ENCODE measurements around the gene IQSEC2.

Gene IQSEC2

DNA sequence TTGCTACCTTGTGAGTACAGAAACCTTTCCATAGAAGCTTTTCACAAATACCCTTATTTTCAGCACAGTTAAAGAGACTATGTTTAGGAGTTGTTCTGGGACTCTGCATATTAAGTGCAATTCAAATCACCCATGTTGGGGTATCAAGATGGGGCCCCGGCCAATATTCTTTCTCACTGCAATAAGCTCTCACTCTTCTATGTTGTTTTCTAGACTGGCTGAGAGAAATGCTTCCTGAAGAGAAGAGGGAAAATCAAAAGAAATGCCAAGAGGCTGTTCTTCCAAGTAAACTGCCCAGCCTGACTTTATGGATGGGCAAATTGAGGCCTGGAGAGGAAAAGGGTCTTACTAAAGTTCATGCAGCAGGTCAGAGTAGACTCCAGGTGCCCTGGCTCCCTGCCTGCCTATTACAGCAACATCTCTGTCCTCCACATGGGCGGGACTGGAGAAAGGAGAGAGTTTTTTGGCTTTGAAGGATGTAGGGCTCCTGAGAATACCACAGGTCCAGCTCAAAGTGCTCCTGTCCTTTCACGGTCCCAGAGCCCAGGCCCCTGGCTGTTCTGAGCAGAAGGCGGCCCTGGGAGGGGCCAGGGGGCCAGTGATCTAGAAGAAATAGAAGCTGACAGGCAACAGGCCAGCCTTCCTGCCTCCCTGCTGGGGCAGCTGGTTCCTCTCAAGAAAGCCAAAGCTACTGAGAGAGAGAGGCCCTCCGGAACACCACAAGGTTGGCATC lies 745 bp upstream of the IQSEC2 start:
- TF ChIP-seq FOXP2 (optimal IDR thresholded peaks at IDR 0.05; ENCODE audit: control extremely low read depth, extremely low read length, insufficient read depth): no peak
- no peak for TF ChIP-seq EZH2 (IDR thresholded peaks at IDR 0.05)
- no peak for TF ChIP-seq POLR2AphosphoS5 (IDR thresholded peaks at IDR 0.05; ENCODE audit: borderline replicate concordance, low read depth, low read length)
- no peaks in the 10 kb centered on the region for H3K36me3 ChIP-seq (ENCODE audit: insufficient read depth, low read length)
- DNase-seq (ENCODE audit: low read depth, low spot score): no peak
- H3K9ac ChIP-seq (ENCODE audit: insufficient read length): no peak overlapping the region
- no peaks in the 10 kb centered on the region for H3K9me3 ChIP-seq (ENCODE audit: low read depth, low read length)
- peak overlapping the region; percentile 71 for H3K4me3 ChIP-seq
- H3K27ac ChIP-seq: no peak overlapping the region; the same call in 1 of the 2 replicates

GRCh38 chrX:53280331-53281320 lies 758 bp downstream of the IQSEC2 start:
- Histone ChIP-seq H3K36me3 (ENCODE audit: insufficient read depth, low read length) (no peaks in the 10 kb centered on the region), H3K9me3 (ENCODE audit: low read depth, low read length) (no peaks in the 10 kb centered on the region), H3K9ac (ENCODE audit: insufficient read length) (peak overlapping the region; percentile 22), H3K4me3 (peak overlapping the region; percentile 71), H3K27ac (peak overlapping the region; percentile 56; the same call in 1 of the 2 replicates)
- TF ChIP-seq POLR2AphosphoS5 (IDR thresholded peaks at IDR 0.05; ENCODE audit: borderline replicate concordance, low read depth, low read length): no peak
- no peak for DNase-seq (ENCODE audit: low read depth, low spot score)

GRCh38 chrX:53279296-53280237 lies 1.8 kb downstream of the IQSEC2 start:
- no peaks in the 10 kb centered on the region for H3K36me3 ChIP-seq (ENCODE audit: insufficient read depth, low read length)
- no peaks in the 10 kb centered on the region for H3K9me3 ChIP-seq (ENCODE audit: low read depth, low read length)
- peak overlapping the region; percentile 57 for H3K4me3 ChIP-seq
- no peak overlapping the region for H3K9ac ChIP-seq (ENCODE audit: insufficient read length)
- no peak overlapping the region for H3K27ac ChIP-seq
- TF ChIP-seq POLR2AphosphoS5 (IDR thresholded peaks at IDR 0.05; ENCODE audit: borderline replicate concordance, low read depth, low read length) (no peak), FOXP2 (optimal IDR thresholded peaks at IDR 0.05; ENCODE audit: control extremely low read depth, extremely low read length, insufficient read depth) (no peak)
- DNase-seq (ENCODE audit: low read depth, low spot score): no peak

GRCh38 chrX:53272808-53273337 lies 8.5 kb downstream of the IQSEC2 start:
- H3K36me3 ChIP-seq (ENCODE audit: insufficient read depth, low read length): no peaks in the 10 kb centered on the region
- H3K9ac ChIP-seq (ENCODE audit: insufficient read length): no peak overlapping the region
- H3K4me3 ChIP-seq: no peak overlapping the region
- TF ChIP-seq FOXP2 (optimal IDR thresholded peaks at IDR 0.05; ENCODE audit: control extremely low read depth, extremely low read length, insufficient read depth) (no peak), POLR2AphosphoS5 (IDR thresholded peaks at IDR 0.05; ENCODE audit: borderline replicate concordance, low read depth, low read length) (no peak), EZH2 (IDR thresholded peaks at IDR 0.05) (no peak)
- H3K27ac ChIP-seq: no peak overlapping the region
- no peaks in the 10 kb centered on the region for H3K9me3 ChIP-seq (ENCODE audit: low read depth, low read length)
- no peak for DNase-seq (ENCODE audit: low read depth, low spot score)

DNA sequence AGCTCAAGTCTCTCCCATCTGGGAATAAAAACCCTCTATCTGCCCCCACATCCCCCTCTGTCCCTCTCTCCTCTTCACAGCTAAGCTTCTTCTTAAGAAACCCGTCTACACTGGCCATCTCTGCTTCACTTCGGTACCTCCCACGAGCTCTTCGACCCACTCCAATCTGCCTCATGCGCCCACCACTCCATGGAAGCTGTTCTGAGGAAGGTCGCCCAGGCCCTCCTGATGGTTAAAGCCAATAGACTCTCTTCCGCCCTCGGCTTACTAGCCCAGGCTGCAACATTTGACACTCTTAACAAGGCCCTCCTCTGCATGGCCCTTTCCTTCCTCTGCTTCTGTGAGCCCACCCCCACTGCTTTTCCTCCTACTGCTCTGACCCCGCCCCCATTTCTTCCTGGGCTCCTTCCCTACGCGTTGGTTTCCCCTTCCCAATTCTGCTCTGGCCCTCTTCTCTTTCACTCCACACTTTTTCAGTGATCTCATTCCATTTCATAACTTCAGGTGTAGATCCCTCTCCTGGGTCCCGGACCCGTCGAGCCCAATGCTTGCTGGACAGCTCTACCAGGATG lies 11.8 kb downstream of the IQSEC2 start:
- H3K4me3 ChIP-seq: no peak overlapping the region
- no peaks in the 10 kb centered on the region for H3K9me3 ChIP-seq (ENCODE audit: low read depth, low read length)
- DNase-seq (ENCODE audit: low read depth, low spot score): no peak
- no peaks in the 10 kb centered on the region for H3K36me3 ChIP-seq (ENCODE audit: insufficient read depth, low read length)
- no peak overlapping the region for H3K27ac ChIP-seq
- no peak for TF ChIP-seq EZH2 (IDR thresholded peaks at IDR 0.05)
- no peak for TF ChIP-seq POLR2AphosphoS5 (IDR thresholded peaks at IDR 0.05; ENCODE audit: borderline replicate concordance, low read depth, low read length)
- no peak for TF ChIP-seq FOXP2 (optimal IDR thresholded peaks at IDR 0.05; ENCODE audit: control extremely low read depth, extremely low read length, insufficient read depth)
- no peak overlapping the region for H3K9ac ChIP-seq (ENCODE audit: insufficient read length)

DNA sequence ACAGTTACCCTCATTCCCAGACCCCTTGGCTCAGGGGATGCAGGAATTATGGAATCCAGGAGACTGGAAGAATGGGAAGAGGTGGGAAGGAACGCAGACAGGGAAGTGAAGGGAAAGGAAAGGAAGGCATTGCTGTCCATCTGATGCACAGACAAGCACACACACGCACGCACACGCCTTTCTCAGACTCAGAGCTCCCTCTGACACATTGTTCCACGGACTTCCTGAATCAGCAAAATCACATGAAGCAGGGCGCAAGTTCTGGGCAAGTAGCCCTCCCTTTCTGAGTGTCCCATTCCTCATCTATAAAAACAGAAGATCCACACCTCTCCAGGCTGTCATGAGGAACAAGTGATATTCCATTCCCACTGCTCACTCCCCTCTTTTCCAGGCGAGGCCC lies 13.2 kb downstream of the IQSEC2 start:
- Histone ChIP-seq H3K9ac (ENCODE audit: insufficient read length) (no peak overlapping the region), H3K4me3 (no peak overlapping the region), H3K27ac (no peak overlapping the region), H3K36me3 (ENCODE audit: insufficient read depth, low read length) (no peaks in the 10 kb centered on the region), H3K9me3 (ENCODE audit: low read depth, low read length) (no peaks in the 10 kb centered on the region)
- TF ChIP-seq POLR2AphosphoS5 (IDR thresholded peaks at IDR 0.05; ENCODE audit: borderline replicate concordance, low read depth, low read length) (no peak), FOXP2 (optimal IDR thresholded peaks at IDR 0.05; ENCODE audit: control extremely low read depth, extremely low read length, insufficient read depth) (no peak), EZH2 (IDR thresholded peaks at IDR 0.05) (no peak)
- no peak for DNase-seq (ENCODE audit: low read depth, low spot score)

DNA sequence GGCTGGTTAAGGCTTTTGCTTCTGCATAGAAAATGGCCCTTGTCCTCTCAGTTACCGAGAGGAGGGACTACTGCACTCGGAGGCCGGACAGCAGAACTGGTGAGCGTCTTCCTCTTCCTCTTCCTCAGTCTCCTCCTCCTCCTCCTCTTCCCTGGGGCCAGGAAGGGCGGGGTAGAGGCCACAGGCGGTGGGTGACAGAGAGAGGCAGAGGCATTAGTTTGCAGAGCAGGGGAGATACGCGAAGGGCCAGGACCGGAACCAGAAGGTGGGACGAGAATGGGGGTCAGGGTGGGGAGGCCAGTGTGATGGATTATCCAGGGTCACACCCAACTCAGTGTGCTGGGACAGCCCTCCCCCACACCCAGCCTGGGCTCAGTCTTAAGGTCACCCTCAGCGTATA lies 14.5 kb downstream of the IQSEC2 start:
- TF ChIP-seq POLR2AphosphoS5 (IDR thresholded peaks at IDR 0.05; ENCODE audit: borderline replicate concordance, low read depth, low read length) (no peak), FOXP2 (optimal IDR thresholded peaks at IDR 0.05; ENCODE audit: control extremely low read depth, extremely low read length, insufficient read depth) (no peak), EZH2 (IDR thresholded peaks at IDR 0.05) (no peak)
- Histone ChIP-seq H3K27ac (no peak overlapping the region), H3K36me3 (ENCODE audit: insufficient read depth, low read length) (no peaks in the 10 kb centered on the region), H3K9ac (ENCODE audit: insufficient read length) (no peak overlapping the region), H3K4me3 (no peak overlapping the region), H3K9me3 (ENCODE audit: low read depth, low read length) (no peaks in the 10 kb centered on the region)
- DNase-seq (ENCODE audit: low read depth, low spot score): no peak
